IMR-90 (cell line): ENCODE data around the gene GFM1. TPM values are rescaled to one million over a fixed set of nuclear protein-coding genes. Genes with fewer than 3 reads are reported as not detected.

Source experiments
- ATAC-seq: fragments of 200-7000 bp; cut with Tn5 transposase; 2 replicates; pipeline ENCODE4 v1.9.1; 2020; ENCODE audit warnings: low read depth, mild to moderate bottlenecking, moderate library complexity
- BruUV-seq: library from RNA; stranded (reverse); fragments of 400-500 nt; replicated peaks from 2 replicates; lab custom pipeline; 2021; lab: Mats Ljungman, UMichigan
- CTCF ChIA-PET: fragments of 300-600 bp; formaldehyde crosslinking; extraction: SDS; loops from one replicate; lab custom pipeline; 2021; ENCODE audit warnings: antibody characterized with exemption; lab: Yijun Ruan, JAX
- POLR2A ChIA-PET: fragments of 300-600 bp; sonication (Branson Sonifier 250); formaldehyde crosslinking; loops from one replicate; lab custom pipeline; 2022; ENCODE audit warnings: antibody characterized with exemption; ENCODE audit not compliant: unreplicated experiment; lab: Charles Lee
- DNase-seq: peaks from one replicate; pipeline ENCODE4 v3.0.0; 2013
- H2AFZ ChIP-seq: replicated peaks from 2 replicates; pipeline ENCODE3; 2013; ENCODE audit warnings: low read length, mild to moderate bottlenecking; ENCODE audit not compliant: poor library complexity
- H2AK5ac ChIP-seq: 2 replicates; pipeline ENCODE4 v1.6.1; 2013; ENCODE audit warnings: low read depth, low read length, inconsistent platforms
- H2AK9ac ChIP-seq: replicated peaks from 2 replicates; pipeline ENCODE3; 2013; ENCODE audit warnings: mild to moderate bottlenecking, low read depth, low read length, moderate library complexity; ENCODE audit not compliant: poor library complexity
- H2BK120ac ChIP-seq: 2 replicates; pipeline ENCODE4 v1.6.1; 2013; ENCODE audit warnings: low read depth, low read length, inconsistent platforms
- H2BK15ac ChIP-seq: 3 replicates; pipeline ENCODE4 v1.6.1; 2013; ENCODE audit warnings: low read depth, low read length, inconsistent platforms
- H2BK20ac ChIP-seq: 2 replicates; pipeline ENCODE4 v1.6.1; 2013; ENCODE audit warnings: low read depth, mild to moderate bottlenecking, inconsistent platforms, low read length, moderate library complexity
- H2BK5ac ChIP-seq: 2 replicates; pipeline ENCODE4 v1.6.1; 2013; ENCODE audit warnings: mild to moderate bottlenecking, low read depth, low read length, inconsistent platforms; ENCODE audit not compliant: poor library complexity, severe bottlenecking
- H3K14ac ChIP-seq: replicated peaks from 2 replicates; pipeline ENCODE4 v1.6.1; 2013; ENCODE audit warnings: low read depth, low read length, inconsistent platforms
- H3K18ac ChIP-seq: 2 replicates; pipeline ENCODE4 v1.6.1; 2013; ENCODE audit warnings: low read depth, low read length, control low read depth
- H3K23ac ChIP-seq: 2 replicates; pipeline ENCODE4 v1.6.1; 2013; ENCODE audit warnings: low read depth, low read length, inconsistent platforms
- H3K27ac ChIP-seq: 2 replicates; pipeline ENCODE4 v1.5.1; 2013; ENCODE audit warnings: mild to moderate bottlenecking, control low read depth, low read length; ENCODE audit not compliant: insufficient read depth
- H3K27me3 ChIP-seq: 2 replicates; pipeline ENCODE4 v1.6.1; 2013; ENCODE audit warnings: low read length; ENCODE audit not compliant: control insufficient read depth, insufficient read depth
- H3K36me3 ChIP-seq: 2 replicates; pipeline ENCODE4 v1.6.1; 2013; ENCODE audit warnings: low read length, mixed read lengths; ENCODE audit not compliant: control insufficient read depth, insufficient read depth
- H3K4ac ChIP-seq: 2 replicates; pipeline ENCODE4 v1.6.1; 2013; ENCODE audit warnings: low read depth, low read length, inconsistent platforms
- H3K4me1 ChIP-seq: 2 replicates; pipeline ENCODE4 v1.6.1; 2013; ENCODE audit warnings: low read length, mixed read lengths; ENCODE audit not compliant: control insufficient read depth, insufficient read depth
- H3K4me2 ChIP-seq: 2 replicates; pipeline ENCODE4 v1.6.1; 2013; ENCODE audit warnings: low read depth, mild to moderate bottlenecking, control low read depth, low read length, moderate library complexity
- H3K4me3 ChIP-seq: 2 replicates; pipeline ENCODE4 v1.5.1; 2013; ENCODE audit warnings: low read depth, mild to moderate bottlenecking, control low read depth, low read length, moderate library complexity; ENCODE audit not compliant: insufficient read depth
- H3K56ac ChIP-seq: 2 replicates; pipeline ENCODE4 v1.6.1; 2013; ENCODE audit warnings: low read length, inconsistent platforms; ENCODE audit not compliant: insufficient read depth; ENCODE audit errors: extremely low read depth
- H3K79me1 ChIP-seq, 2 experiments: 2 replicates each; pipeline ENCODE4 v1.6.1; 2013; ENCODE audit warnings: low read length in 2 of 2, inconsistent platforms in 1 of 2, low read depth in 1 of 2
- H3K9ac ChIP-seq: 2 replicates; pipeline ENCODE4 v1.6.1; 2013; ENCODE audit warnings: low read depth, low read length, control low read depth
- H3K9me1 ChIP-seq: 2 replicates; pipeline ENCODE4 v1.6.1; 2013; ENCODE audit warnings: low read length, inconsistent platforms; ENCODE audit not compliant: insufficient read depth
- H3K9me3 ChIP-seq: 2 replicates; pipeline ENCODE4 v1.6.1; 2013; ENCODE audit warnings: low read length; ENCODE audit not compliant: control insufficient read depth, insufficient read depth
- H4K20me1 ChIP-seq: 2 replicates; pipeline ENCODE4 v1.6.1; 2013; ENCODE audit warnings: low read length, inconsistent platforms; ENCODE audit not compliant: insufficient read depth
- H4K5ac ChIP-seq: 2 replicates; pipeline ENCODE4 v1.6.1; 2013; ENCODE audit warnings: mild to moderate bottlenecking, low read depth, low read length, control low read depth
- H4K8ac ChIP-seq, 2 experiments: 2 replicates each; pipeline ENCODE4 v1.6.1; 2013; ENCODE audit warnings: low read depth in 2 of 2, low read length in 2 of 2, control low read depth in 1 of 2, inconsistent platforms in 1 of 2
- H4K91ac ChIP-seq: 2 replicates; pipeline ENCODE4 v1.6.1; 2013; ENCODE audit warnings: low read depth, low read length, inconsistent platforms; ENCODE audit not compliant: insufficient read depth
- BHLHE40 ChIP-seq: fragments of 150-350 bp; IDR thresholded peaks from 2 replicates; pipeline ENCODE4 v1.6.1; 2016; ENCODE audit warnings: mild to moderate bottlenecking, low read depth, low read length
- MAFK ChIP-seq: IDR thresholded peaks from 2 replicates; pipeline ENCODE4 v1.6.1; 2012; ENCODE audit warnings: low read depth, low read length, improper control_type of control experiment
- MXI1 ChIP-seq: IDR thresholded peaks from 2 replicates; pipeline ENCODE4 v1.6.1; 2012; ENCODE audit warnings: low read depth, mild to moderate bottlenecking, low read length, moderate library complexity, borderline replicate concordance
- RAD21 ChIP-seq: IDR thresholded peaks from 2 replicates; pipeline ENCODE4 v1.6.1; 2012; ENCODE audit warnings: low read length, improper control_type of control experiment
- WGBS, 2 experiments: methylation state at CpG; one replicate each; pipeline versions ENCODE4 v1.1.5 to v1.1.7; 2013; ENCODE audit warnings: missing lambda C conversion rate in 2 of 2; ENCODE audit not compliant: insufficient read length in 1 of 2; ENCODE audit errors: extremely low coverage in 2 of 2; 5-methylcytosine and 5-hydroxymethylcytosine counted together
- dilution Hi-C: fragments of 300-500 bp; cut with HindIII; formaldehyde crosslinking; loops from one replicate; pipeline ENCODE4 v1.14.3; 2018; ENCODE audit warnings: low sequenced_read_pairs; ENCODE audit not compliant: unreplicated experiment
- in situ Hi-C: fragments of 300-500 bp; cut with MboI; formaldehyde crosslinking; loops from 3 replicates; pipeline ENCODE4 v1.14.3; 2019; ENCODE audit warnings: low sequenced_read_pairs, inconsistent platforms, mixed read lengths
- intact Hi-C: fragments of 100-400 bp; cut with micrococcal nuclease; formaldehyde crosslinking; loops from 2 replicates; pipeline ENCODE4 v1.10.0; 2022
- polyA plus RNA-seq, 3 experiments: library from polyadenylated mRNA; depleted of rRNA; stranded (reverse); fragments of >200 nt; gene quantifications; 2 replicates each; pipeline ENCODE4 v1.2.3, GENCODE V29; 2012; ENCODE audit warnings: low replicate concordance in 1 of 3
- total RNA-seq: library from RNA; depleted of rRNA; stranded (reverse); fragments of >200 nt; gene quantifications from 2 replicates; pipeline ENCODE4 v1.2.3, GENCODE V29; 2012
- TF ChIP-seq, protein P1 (sequence below): fragments of 150-350 bp; IDR thresholded peaks from 2 replicates; pipeline ENCODE4 v1.6.1; 2017; ENCODE audit warnings: mild to moderate bottlenecking, antibody characterized with exemption, low read length, low read depth

Gene GFM1
- total and polyA plus RNA-seq, 2 of the 4 experiments (the other 2 are of a cell fraction): 12.4 to 36.0 TPM

DNA sequence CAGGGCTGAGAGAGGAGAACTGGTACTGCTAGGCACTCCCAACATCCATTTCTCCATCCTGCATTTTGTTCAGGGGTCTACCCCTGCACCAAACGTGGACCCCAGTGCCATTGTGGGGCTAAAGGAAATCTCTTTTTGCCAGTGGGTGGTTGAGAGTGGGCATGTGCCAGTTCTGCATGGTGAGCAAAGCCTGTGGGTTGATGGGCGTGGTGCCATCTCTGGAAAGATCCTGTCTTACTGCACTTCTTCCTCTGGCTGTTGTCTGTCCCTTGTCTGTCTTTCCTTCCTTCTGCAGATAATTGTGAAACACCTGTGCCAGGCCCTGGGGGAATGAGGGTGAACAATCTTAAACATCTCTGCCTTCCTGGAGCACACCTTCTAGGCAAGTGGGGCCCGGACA is 89.3 kb downstream of the GFM1 start:
- ATAC-seq (no peak), DNase-seq (no peak)
- H2AFZ ChIP-seq: peak overlapping the region; percentile 27
- H2BK20ac ChIP-seq: no peak overlapping the region
- peaks cover 9% of the 10 kb centered on the region for H3K9me3 ChIP-seq
- no peak overlapping the region for H3K9ac ChIP-seq
- H3K56ac ChIP-seq: no peak overlapping the region
- CTCF ChIA-PET: no interaction called here
- H3K79me1 ChIP-seq: peaks cover 0 to 5% of the 10 kb centered on the region in 2 experiments; a peak in 1 of 4 replicates
- H3K9me1 ChIP-seq: peaks cover 2% of the 10 kb centered on the region
- H4K8ac ChIP-seq: no peak overlapping the region
- dilution Hi-C loops: no loop called here
- no peak overlapping the region for H3K4me2 ChIP-seq
- no peak overlapping the region for H2BK5ac ChIP-seq
- peaks cover 3% of the 10 kb centered on the region; the same call in 1 of the 2 replicates for H3K36me3 ChIP-seq
- no peak overlapping the region; the same call in none of the 2 replicates for H2AK5ac ChIP-seq
- POLR2A ChIA-PET: no interaction called here
- WGBS, 2 experiments: no CpG with 5 or more reads among the region's 3 CpGs
- no peaks in the 10 kb centered on the region for H3K27me3 ChIP-seq
- TF ChIP-seq BHLHE40 (no peak), MAFK (no peak), RAD21 (no peak), MXI1 (no peak)
- TF ChIP-seq, protein P1, sequence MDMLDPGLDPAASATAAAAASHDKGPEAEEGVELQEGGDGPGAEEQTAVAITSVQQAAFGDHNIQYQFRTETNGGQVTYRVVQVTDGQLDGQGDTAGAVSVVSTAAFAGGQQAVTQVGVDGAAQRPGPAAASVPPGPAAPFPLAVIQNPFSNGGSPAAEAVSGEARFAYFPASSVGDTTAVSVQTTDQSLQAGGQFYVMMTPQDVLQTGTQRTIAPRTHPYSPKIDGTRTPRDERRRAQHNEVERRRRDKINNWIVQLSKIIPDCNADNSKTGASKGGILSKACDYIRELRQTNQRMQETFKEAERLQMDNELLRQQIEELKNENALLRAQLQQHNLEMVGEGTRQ: no peak
- H3K4ac ChIP-seq: no peak overlapping the region
- peaks cover 19% of the 10 kb centered on the region for H3K4me1 ChIP-seq
- no peaks in the 10 kb centered on the region for H4K20me1 ChIP-seq
- no peak overlapping the region for H3K18ac ChIP-seq
- no peak overlapping the region for H4K91ac ChIP-seq
- H2BK120ac ChIP-seq: no peak overlapping the region
- H2BK15ac ChIP-seq: 0 out of 3 replicates have a peak overlapping the region, but pooled peaks have one; percentile 11
- no TSS peak for BruUV-seq
- intact Hi-C loops: no loop called here
- in situ Hi-C loops: no loop called here
- no peak overlapping the region for H3K27ac ChIP-seq
- H4K5ac ChIP-seq: no peak overlapping the region
- no peak overlapping the region for H3K4me3 ChIP-seq
- H3K14ac ChIP-seq: no peak overlapping the region
- H2AK9ac ChIP-seq: peak overlapping the region; percentile 45
- no peak overlapping the region for H3K23ac ChIP-seq
